Measurements from ENCODE around the gene CLIC3.

Gene CLIC3

GRCh38 chr9:136963341-136963740 lies 33.0 kb downstream of the CLIC3 start:
- H2AFZ ChIP-seq (ENCODE audit: low read depth, low read length, severe bottlenecking) = no peak overlapping the region
- H4K20me1 ChIP-seq (ENCODE audit: low read depth, low read length) = no peaks in the 10 kb centered on the region
- no peak overlapping the region for H3K9ac ChIP-seq (ENCODE audit: low read length)
- H3K9me3 ChIP-seq (ENCODE audit: insufficient read depth, low read length) = no peaks in the 10 kb centered on the region
- H3K4me2 ChIP-seq (ENCODE audit: low read depth, low read length, poor library complexity, severe bottlenecking) = no peak overlapping the region
- H3F3A ChIP-seq (ENCODE audit: insufficient read depth) = no peaks in the 10 kb centered on the region
- no peak overlapping the region for H3K4me3 ChIP-seq (ENCODE audit: insufficient read depth, low read length, poor library complexity, severe bottlenecking)
- H3K79me2 ChIP-seq (ENCODE audit: insufficient read depth, low read length) = no peaks in the 10 kb centered on the region
- no peak for TF ChIP-seq EZH2phosphoT487 (conservative IDR thresholded peaks at IDR 0.05; ENCODE audit: low read length)
- TF ChIP-seq, protein P1, sequence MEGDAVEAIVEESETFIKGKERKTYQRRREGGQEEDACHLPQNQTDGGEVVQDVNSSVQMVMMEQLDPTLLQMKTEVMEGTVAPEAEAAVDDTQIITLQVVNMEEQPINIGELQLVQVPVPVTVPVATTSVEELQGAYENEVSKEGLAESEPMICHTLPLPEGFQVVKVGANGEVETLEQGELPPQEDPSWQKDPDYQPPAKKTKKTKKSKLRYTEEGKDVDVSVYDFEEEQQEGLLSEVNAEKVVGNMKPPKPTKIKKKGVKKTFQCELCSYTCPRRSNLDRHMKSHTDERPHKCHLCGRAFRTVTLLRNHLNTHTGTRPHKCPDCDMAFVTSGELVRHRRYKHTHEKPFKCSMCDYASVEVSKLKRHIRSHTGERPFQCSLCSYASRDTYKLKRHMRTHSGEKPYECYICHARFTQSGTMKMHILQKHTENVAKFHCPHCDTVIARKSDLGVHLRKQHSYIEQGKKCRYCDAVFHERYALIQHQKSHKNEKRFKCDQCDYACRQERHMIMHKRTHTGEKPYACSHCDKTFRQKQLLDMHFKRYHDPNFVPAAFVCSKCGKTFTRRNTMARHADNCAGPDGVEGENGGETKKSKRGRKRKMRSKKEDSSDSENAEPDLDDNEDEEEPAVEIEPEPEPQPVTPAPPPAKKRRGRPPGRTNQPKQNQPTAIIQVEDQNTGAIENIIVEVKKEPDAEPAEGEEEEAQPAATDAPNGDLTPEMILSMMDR (IDR thresholded peaks at IDR 0.05; ENCODE audit: insufficient read depth, low read length, poor library complexity, severe bottlenecking) = no peak
- no peak overlapping the region for H3K27ac ChIP-seq (ENCODE audit: low read depth, low read length)
- H3K27me3 ChIP-seq (ENCODE audit: low read length) = no peaks in the 10 kb centered on the region
- H3K36me3 ChIP-seq (ENCODE audit: low read length) = no peaks in the 10 kb centered on the region
- H3K9me2 ChIP-seq (replicated peaks; ENCODE audit: insufficient read depth, low read length) = no peaks in the 10 kb centered on the region

DNA sequence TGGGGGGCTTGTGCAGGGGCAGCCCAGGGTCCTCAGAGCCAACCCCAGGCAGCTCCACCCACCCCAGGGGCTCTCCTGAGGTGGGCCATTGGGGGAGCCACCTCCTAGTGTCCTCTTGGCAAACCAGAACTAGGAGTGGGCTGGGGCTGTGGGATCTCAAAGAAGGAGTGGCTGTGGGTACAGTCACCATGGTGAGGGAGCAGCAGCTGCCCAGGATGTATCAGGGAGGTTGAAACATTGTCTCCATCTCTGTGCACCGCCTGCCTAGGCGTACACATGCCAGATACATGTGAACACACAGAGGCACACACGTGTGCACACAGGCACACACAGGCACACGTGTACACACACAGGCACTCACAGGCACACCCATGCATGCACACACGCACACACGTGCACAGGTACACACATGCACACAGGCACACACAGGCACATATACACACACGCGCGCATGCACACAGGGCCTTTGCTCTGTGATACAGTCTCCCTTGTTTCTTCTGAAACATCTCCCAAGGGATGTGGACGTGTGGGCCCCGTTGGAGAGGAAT lies 33.6 kb downstream of the CLIC3 start:
- Histone ChIP-seq H4K20me1 (ENCODE audit: low read depth, low read length) (no peaks in the 10 kb centered on the region), H3K9me2 (replicated peaks; ENCODE audit: insufficient read depth, low read length) (no peaks in the 10 kb centered on the region), H3K9me3 (ENCODE audit: insufficient read depth, low read length) (no peaks in the 10 kb centered on the region), H3K79me2 (ENCODE audit: insufficient read depth, low read length) (no peaks in the 10 kb centered on the region), H3K4me3 (ENCODE audit: insufficient read depth, low read length, poor library complexity, severe bottlenecking) (no peak overlapping the region), H3F3A (ENCODE audit: insufficient read depth) (no peaks in the 10 kb centered on the region), H3K9ac (ENCODE audit: low read length) (no peak overlapping the region), H3K27me3 (ENCODE audit: low read length) (no peaks in the 10 kb centered on the region), H3K4me2 (ENCODE audit: low read depth, low read length, poor library complexity, severe bottlenecking) (no peak overlapping the region), H3K36me3 (ENCODE audit: low read length) (no peaks in the 10 kb centered on the region), H3K27ac (ENCODE audit: low read depth, low read length) (no peak overlapping the region), H2AFZ (ENCODE audit: low read depth, low read length, severe bottlenecking) (no peak overlapping the region)
- TF ChIP-seq EZH2phosphoT487 (conservative IDR thresholded peaks at IDR 0.05; ENCODE audit: low read length) = no peak
- TF ChIP-seq, protein P1 (IDR thresholded peaks at IDR 0.05; ENCODE audit: insufficient read depth, low read length, poor library complexity, severe bottlenecking) = no peak

GRCh38 chr9:136962163-136962562 lies 34.2 kb downstream of the CLIC3 start:
- Histone ChIP-seq H3K9ac (ENCODE audit: low read length) (no peak overlapping the region), H3F3A (ENCODE audit: insufficient read depth) (no peaks in the 10 kb centered on the region), H3K79me2 (ENCODE audit: insufficient read depth, low read length) (no peaks in the 10 kb centered on the region), H3K9me2 (replicated peaks; ENCODE audit: insufficient read depth, low read length) (no peaks in the 10 kb centered on the region), H3K27ac (ENCODE audit: low read depth, low read length) (no peak overlapping the region), H4K20me1 (ENCODE audit: low read depth, low read length) (no peaks in the 10 kb centered on the region), H2AFZ (ENCODE audit: low read depth, low read length, severe bottlenecking) (no peak overlapping the region), H3K4me2 (ENCODE audit: low read depth, low read length, poor library complexity, severe bottlenecking) (no peak overlapping the region), H3K36me3 (ENCODE audit: low read length) (no peaks in the 10 kb centered on the region), H3K9me3 (ENCODE audit: insufficient read depth, low read length) (no peaks in the 10 kb centered on the region), H3K27me3 (ENCODE audit: low read length) (no peaks in the 10 kb centered on the region), H3K4me3 (ENCODE audit: insufficient read depth, low read length, poor library complexity, severe bottlenecking) (no peak overlapping the region)
- TF ChIP-seq, protein P1 (IDR thresholded peaks at IDR 0.05; ENCODE audit: insufficient read depth, low read length, poor library complexity, severe bottlenecking) = no peak
- no peak for TF ChIP-seq EZH2phosphoT487 (conservative IDR thresholded peaks at IDR 0.05; ENCODE audit: low read length)

All from SU-DHL-6 (cell line).